HG03139 (cell line): Measurements from ENCODE around the gene VWA5A.
"Not testable (repeated sequence)": the region's sequence is repeated elsewhere in the genome, so short reads cannot be mapped to it uniquely, and the experiment has no call there.

Experiments
- ATAC-seq: cut with Tn5 transposase; IDR thresholded peaks from one replicate; pipeline ENCODE4 v1.9.1; 2021; ENCODE audit not compliant: unreplicated experiment

VWA5A gene

DNA sequence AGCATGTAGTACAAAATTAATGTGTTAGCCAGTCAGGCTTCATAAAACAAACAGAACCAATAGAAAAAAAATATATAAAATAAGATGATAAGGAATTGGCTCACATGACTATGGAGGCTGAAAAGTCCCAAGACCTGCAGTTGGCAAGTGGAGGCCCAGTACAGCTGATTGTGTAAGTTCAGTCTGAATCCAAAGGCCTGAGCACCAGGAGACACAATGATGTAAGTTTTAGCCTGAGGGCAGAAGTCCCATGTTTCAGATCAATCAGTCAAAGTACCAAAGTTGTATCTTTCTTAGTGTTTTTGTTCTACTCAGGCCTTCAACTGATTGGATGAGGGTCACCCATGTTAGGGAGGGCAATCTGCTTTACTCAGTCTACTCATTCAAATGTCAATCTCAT, 53.5 kb downstream of the VWA5A start:
- ATAC-seq, result no peak

DNA sequence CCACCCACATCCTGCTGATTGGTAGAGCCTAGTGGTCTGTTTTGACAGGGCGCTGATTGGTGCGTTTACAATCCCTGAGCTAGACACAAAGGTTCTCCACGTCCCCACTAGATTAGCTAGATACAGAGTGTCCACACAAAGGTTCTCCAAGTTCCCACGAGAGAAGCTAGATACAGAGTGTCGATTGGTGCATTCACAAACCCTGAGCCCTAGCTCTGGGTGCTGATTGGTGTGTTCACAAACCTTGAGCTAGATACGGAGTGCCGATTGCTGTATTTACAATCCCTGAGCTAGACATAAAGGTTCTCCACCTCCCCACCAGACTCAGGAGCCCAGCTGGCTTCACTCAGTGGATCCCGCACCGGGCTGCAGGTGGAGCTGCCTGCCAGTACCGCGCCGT, 55.1 kb downstream of the VWA5A start:
- ATAC-seq, result not testable (repeated sequence)

DNA sequence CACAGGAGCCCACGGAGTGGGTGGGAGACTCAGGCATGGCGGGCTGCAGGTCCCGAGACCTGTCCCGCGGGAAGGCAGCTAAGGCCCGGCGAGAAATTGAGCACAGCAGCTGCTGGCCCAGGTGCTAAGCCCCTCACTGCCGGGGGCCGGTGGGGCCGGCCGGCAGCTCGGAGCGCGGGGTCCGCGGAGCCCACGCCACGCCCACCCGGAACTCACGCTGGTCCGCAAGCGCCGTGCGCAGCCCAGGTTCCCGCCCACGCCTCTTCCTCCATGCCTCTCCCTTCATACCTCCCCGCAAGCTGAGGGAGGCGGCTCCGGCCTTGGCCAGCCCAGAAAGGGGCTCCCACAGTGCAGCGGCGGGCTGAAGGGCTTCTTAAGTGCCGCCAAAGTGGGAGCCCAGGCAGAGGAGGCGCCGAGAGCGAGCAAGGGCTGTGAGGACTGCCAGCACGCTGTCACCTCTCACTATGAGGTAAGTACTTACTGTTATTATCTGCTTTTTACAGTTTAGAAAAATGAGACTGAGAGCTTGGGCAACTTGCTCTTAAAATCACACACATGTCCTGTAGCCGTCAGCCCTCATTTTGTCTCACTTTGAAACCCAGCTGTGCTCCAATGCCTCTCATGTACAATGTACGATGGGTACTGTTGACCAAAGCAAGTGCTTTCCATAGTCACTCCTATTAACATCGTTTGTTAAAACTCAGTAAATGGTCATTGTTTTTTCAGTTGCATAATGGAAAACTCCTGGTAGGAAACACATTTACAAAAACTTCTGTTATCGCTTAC, 55.7 kb downstream of the VWA5A start:
- ATAC-seq, result no peak

DNA sequence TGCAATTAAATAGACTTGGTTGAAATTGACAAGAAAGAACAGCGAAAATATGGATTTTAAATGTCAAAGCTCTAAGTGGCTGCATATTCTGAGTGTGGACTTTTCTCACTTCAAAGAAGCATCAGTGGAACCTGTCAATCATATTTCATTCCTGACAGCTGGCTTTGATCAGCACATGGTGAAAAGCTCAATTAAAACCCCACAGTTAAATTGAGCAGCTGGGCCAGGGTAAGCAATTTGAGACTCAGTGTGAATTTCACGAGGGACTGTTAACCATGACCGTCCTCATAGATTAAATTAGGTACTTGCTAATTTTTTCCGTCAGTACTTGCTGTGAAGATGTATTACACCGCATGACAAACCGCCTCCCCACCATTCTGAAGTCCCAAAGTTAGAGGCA, 56.9 kb downstream of the VWA5A start:
- no peak for ATAC-seq

DNA sequence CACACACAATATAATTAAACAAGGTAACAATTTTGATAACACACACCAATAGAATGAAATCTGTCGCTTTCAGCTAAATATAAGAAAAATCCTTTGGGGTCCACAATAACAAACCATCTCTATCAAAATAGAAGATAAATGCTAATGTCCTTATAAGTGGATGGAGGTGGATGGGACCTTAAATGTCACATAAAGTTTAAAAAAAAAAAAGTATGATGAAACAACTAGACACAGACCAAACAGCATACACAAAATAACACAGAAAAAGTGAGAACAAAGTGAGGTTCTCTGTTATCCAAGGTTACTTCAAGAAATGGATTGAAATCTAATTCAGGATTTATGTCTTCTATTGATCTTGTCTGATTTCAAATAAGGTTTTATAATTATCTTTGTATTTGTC, 57.3 kb downstream of the VWA5A start:
- ATAC-seq, result no peak

DNA sequence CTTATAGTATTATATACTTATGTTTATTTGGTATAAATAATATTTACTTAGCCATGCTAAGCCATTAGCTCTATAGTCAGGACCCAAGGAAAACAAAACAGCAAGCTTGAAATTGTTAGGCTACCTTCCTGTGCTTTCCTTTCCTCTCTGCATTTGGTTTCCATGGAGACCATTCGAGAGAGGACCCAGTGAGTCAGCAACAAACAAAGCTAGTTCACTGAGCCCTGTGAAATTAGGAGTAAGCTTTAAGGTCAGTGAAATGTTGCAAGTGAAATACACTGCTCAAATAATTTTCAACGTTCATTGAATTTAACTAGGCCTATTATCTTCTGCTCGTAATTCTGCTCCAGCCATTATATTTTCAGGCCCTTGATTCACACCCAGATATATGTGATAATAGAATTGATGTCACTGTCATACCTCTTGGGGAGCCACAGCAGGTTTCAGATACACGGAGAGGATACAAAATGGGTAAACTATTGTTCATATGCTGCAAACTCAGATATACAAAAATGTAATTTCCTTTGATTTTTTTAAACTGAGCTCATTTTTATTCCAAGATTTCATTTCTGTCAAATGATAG, 58.8 kb downstream of the VWA5A start:
- ATAC-seq, result no peak

DNA sequence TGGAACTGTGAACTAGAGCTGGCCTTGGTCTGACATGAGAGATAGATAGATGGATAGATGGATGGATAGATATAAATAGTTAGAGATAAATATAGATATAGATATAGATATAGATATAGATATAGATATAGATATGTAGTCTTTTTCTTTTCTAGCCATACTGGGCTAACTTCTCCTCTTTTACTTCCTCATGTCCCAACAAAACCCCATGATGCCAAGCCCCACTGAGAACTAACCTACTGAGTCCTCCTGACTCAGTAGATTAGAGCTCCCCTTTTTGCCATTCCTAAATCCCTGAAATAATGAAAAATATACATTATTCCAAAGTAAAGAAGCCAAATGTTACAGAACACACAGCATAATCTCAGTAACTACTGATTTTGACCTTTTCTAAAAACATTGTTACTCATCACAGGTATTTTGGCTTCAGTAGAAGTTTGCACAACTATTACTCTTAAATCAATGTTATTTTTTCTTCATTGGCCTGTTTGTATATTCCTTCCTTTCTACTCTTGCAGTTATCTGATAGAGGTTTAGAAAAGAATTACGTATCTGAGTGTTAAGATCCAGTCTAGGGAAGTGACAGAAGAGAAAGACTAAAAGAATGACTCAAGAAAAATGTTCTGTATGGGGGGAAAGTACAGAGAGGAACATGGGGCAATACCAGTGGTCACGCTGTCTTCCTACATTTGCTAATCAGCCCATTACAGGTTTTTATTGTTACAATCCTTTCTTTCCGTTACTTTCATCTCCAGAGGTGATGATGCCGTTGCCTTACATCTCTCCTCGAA, 61.9 kb downstream of the VWA5A start:
- no peak for ATAC-seq

DNA sequence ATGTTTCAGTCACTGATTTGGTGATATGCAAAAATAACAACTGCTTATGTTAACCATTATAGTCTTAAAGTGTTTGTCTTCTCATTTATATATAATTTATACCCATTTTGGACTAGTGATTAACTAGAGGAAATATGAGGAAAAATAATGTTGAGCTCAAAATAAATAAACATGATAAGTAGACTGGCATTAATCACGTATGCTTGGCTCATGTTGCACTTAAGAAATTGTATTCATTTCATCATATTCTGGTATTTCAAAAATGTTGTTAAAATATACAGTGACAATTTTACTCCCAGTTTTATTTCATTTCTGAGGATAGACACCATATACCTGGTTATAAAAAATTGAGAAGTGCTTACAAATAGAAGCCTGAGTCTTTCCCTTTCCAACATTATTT, 64.1 kb downstream of the VWA5A start:
- no peak for ATAC-seq

DNA sequence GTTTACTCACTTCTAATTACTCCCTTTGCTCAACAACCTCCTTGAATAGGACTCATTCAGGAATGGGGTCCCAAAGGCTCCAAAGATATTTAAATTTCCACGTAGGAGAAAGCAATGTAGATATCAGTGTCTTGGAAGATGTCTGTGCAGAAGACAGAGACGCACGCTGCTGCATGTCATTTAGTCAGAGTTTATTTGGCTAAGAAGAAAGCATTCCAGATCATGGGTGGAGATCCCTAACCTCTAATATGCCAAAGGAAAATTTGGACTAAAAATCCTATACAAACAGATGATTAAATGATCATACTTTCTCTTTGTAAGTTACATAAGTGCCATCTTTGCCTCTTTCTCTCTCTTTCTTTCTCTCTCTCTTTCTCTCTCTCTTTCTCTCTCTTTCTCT, 67.8 kb downstream of the VWA5A start, which contains the start of gene OR10D3:
OR10D3 (plus strand) TSS at position 278 of the 400 bp plus-strand sequence. CDS start 1,925 bp downstream, outside the sequence.
- no peak for ATAC-seq

DNA sequence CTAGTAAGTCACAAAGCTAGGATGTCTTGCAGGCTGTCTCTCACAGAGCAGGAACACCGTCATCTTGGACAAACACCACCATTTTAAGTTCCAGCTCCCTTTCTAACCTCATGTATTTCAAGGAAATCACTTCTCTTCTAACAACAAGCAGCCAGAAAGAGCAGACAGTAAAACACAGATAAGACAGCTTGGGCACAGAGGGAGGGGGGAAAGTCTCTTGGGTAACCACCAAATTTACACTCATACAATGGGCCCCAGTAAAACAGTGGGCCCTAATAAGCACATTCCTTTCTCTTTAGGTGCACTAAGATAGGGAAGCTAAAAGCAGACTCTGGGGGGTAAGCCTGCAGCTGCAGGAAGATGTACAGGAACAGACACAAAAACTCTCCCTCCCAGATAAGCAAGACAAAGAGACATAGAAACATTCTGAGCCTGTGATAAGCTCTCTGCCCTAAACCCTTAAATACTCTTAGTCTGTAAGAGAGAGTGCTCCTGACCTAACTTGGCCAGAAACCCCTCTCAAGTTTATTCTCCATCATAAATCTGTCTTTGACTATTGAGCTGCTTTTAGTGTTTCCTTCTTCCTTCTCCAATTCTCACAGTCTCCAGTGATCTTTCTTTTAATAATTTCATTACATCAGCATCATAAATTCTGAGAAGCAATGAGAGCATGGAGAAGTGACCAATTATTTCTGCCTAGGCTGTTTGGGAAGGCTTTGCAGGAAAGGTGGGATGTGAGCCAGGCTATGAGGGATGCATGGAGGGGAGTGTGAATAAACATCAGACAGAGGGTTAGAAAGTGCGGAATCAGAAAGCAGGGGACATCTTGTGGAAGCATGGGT, 75.3 kb downstream of the VWA5A start:
- no peak for ATAC-seq

DNA sequence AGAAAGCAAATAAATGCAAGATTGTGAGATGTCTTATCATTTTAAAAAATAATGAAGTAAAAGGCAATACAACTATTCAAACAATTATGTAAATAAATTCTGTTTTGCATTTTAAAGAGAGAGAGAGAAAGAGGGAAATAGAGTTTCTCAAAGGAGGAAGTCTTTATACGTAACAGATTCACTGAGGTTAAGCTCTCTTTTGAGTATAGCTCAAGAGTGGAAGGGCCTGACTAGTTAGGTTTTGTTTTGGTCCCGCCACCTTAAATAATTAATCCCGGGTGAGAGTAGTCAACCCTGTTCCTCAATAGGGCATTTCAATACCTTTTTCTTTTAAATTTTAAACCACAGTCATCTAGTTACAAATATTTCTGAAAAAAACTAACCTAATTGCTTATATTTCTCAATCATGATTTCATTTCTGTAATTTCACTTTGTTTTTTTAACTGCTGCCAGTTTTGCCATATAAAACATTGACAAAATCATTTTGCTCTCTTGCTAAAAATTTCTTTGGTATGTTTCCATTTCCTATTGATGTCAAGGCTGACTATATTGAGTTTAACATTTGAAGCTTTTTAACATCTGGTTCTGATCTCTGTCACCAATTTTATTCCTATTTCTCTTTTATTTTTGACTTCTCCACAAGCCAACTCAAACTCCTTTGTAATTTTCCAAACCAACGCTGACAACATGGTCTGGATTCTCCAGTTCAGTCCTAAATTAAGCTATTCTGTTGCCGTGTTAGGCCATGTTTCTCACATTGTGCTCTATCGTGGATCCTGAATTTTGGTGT, 78.2 kb downstream of the VWA5A start:
- peak; percentile 81 for ATAC-seq

DNA sequence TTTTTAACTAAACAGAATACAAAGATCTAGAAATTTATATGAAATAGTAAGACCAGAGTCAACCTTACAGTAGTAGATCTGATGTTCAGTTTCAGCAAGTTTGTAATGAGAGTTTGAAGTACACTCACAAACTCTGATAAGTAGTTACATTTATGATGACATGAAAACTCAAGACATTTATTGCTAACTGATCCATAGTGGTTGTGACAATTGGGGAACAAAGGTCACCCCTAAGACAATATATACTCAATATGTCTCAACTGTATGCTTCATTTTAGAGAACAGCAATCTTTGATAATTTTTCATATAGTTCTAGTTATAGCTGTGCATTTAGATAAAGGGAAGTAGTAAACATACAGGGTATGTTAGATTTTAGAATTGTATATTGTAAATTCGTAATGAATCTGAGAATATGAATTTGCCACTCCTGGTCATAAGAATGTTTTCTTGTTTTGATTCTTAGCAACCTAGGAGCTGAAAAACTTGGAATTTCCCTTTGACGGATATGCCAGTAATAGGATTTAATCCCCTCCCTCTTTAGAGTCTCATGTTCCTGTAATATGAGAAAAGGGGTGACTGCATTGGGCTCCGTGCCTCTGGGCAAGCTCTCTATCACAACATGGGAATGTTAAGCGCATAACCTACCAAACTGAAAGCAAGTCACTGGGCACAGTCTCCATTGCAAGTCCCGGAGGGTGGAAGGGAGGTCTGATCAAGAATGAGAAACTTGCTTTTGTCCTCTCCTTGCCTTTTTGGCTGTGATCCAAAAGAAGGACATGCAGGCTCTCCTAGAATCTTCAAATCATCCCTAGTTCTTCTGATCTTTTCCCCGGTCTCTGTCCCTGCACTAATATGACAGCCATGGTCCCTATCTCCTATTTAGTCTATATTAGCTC, 79.3 kb downstream of the VWA5A start:
- no peak for ATAC-seq

DNA sequence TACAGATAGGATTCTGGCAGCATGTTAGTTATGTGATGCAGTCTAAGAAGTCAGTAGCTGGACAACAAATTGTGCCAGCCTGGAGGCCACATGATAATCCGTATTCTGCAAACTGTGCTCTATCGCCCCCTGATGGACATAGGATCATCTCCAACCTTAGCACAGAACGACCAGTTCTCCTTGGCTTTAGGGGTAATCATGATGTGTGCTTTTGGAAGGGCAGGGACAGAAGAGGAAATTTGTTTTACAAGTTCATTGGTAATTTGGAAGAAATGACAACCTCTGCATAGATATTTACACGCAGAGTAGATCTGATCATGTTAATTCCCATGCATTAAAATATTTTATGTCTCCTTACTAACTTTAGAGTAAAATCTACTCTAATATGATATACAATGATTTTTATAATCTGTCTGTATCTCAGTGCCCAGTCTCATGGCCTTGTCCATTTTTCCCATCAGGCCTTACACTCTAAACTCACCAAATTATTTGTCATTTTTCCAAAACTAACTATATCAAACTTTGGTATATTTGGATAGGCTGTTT, 80.0 kb downstream of the VWA5A start:
- peak; percentile 71 for ATAC-seq
